ENCODE measurements around the gene ATG16L1. TPM values are rescaled to one million over a fixed set of nuclear protein-coding genes. Genes with fewer than 3 reads are reported as not detected.

The ATG16L1 gene
- total RNA-seq, 5 donors from 2014 or later (not counting 1 experiment from before 2014, with no cell fraction given) = 73.9 to 117 (median 83.4) TPM

DNA sequence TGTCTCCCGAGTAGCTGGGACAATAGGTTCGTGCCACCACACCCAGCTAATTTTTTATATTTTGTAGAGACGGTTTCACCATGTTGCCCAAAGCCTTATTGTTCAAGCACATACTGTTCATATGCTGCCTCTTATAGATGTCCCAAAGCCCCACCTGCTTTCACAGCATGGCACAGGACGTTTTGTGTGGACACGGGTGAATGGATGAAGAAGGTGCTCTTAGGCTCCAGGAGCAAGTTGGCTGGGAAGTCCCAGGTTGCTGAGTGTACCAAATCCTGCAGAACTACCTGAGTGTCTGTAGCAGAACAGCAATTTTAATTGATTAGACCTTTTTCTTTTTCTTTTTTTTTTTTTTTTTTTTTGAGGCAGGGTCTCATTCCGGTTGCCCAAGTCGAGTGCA lies 45.6 kb downstream of the ATG16L1 start:
- peaks cover 3 to 8% (median 4%) of the 10 kb centered on the region in 3 donors for H3K4me1 Mint-ChIP-seq
- ChIA-PET CTCF (interaction anchor here in 1 of 2 donors (0.7 kb wide), 1 partner anchor 43 kb away, joined by 5 read pairs; no protein-coding TSS in a partner anchor), POLR2A (no interaction called here)
- Histone ChIP-seq H3K27ac (ENCODE audit: low read length) (no peak overlapping the region), H3K36me3 (ENCODE audit: control insufficient read depth in 2 of 2, extremely low read depth in 1 of 2, insufficient read depth in 1 of 2, low read length in 1 of 2) (peaks cover 20 to 43% of the 10 kb centered on the region in 2 donors), H3K27me3 (replicated peaks in 1 of 2; ENCODE audit: control insufficient read depth in 2 of 2, extremely low read depth in 1 of 2, insufficient read depth in 2 of 2, low read length in 1 of 2) (no peaks in the 10 kb centered on the region), H3K9me3 (no peaks in the 10 kb centered on the region), H3K4me3 (ENCODE audit: control insufficient read depth in 1 of 2, extremely low read depth in 1 of 2, low read length in 1 of 2) (no peak overlapping the region), H3K4me1 (ENCODE audit: control insufficient read depth in 1 of 2, extremely low read depth in 1 of 2, insufficient read depth in 2 of 2, low read length in 2 of 2) (no peaks in the 10 kb centered on the region)
- no peak overlapping the region for H3K27ac Mint-ChIP-seq
- H3K27me3 Mint-ChIP-seq = no peaks in the 10 kb centered on the region
- H3K9me3 Mint-ChIP-seq = no peaks in the 10 kb centered on the region
- ATAC-seq (replicated peaks in 1 of 4) (no peak), DNase-seq (no peak)
- WGBS (ENCODE audit: insufficient coverage) = 89% methylated on average over 6 of the region's 7 CpGs
- no peak overlapping the region for H3K4me3 Mint-ChIP-seq
- peaks cover 40% of the 10 kb centered on the region for H3K36me3 Mint-ChIP-seq

DNA sequence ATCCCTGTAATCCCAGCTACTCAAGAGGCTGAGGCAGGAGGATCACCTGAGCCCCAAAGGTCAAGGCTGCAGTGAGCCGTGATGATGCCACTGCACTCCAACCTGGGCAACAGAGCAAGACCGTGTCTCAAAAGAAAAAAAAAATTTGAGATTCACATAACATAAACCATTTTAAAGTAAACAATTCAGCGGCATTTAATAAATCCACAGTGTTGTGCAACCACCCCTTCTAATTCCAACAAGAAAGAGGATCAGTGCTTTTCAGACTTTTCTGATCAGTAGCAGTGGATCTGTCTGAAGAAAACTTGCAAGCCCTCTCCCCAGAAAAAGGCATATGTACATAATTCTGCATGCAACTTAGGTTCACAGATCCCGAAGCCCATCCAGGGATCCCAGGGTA lies 48.9 kb downstream of the ATG16L1 start:
- no peaks in the 10 kb centered on the region for H3K9me3 Mint-ChIP-seq
- H3K36me3 Mint-ChIP-seq = peaks cover 8% of the 10 kb centered on the region
- Histone ChIP-seq H3K4me1 (ENCODE audit: control insufficient read depth in 1 of 2, extremely low read depth in 1 of 2, insufficient read depth in 2 of 2, low read length in 2 of 2) (no peaks in the 10 kb centered on the region), H3K4me3 (ENCODE audit: control insufficient read depth in 1 of 2, extremely low read depth in 1 of 2, low read length in 1 of 2) (no peak overlapping the region), H3K27me3 (replicated peaks in 1 of 2; ENCODE audit: control insufficient read depth in 2 of 2, extremely low read depth in 1 of 2, insufficient read depth in 2 of 2, low read length in 1 of 2) (no peaks in the 10 kb centered on the region), H3K9me3 (no peaks in the 10 kb centered on the region), H3K36me3 (ENCODE audit: control insufficient read depth in 2 of 2, extremely low read depth in 1 of 2, insufficient read depth in 1 of 2, low read length in 1 of 2) (peaks cover 0 to 10% of the 10 kb centered on the region in 2 donors), H3K27ac (ENCODE audit: low read length) (no peak overlapping the region)
- ATAC-seq (replicated peaks in 1 of 4) = no peak
- CTCF ChIA-PET = no interaction called here
- no peak for DNase-seq
- 83% methylated on average over 1 of the region's 4 CpGs for WGBS (ENCODE audit: insufficient coverage)
- no peak overlapping the region for H3K4me3 Mint-ChIP-seq
- no peak overlapping the region for H3K27ac Mint-ChIP-seq
- H3K27me3 Mint-ChIP-seq = no peaks in the 10 kb centered on the region
- POLR2A ChIA-PET = no interaction called here
- H3K4me1 Mint-ChIP-seq = peaks cover 0 to 4% (median 3%) of the 10 kb centered on the region in 3 donors

GRCh38 chr2:233301248-233301647 lies 49.8 kb downstream of the ATG16L1 start:
- no peak overlapping the region for H3K27ac Mint-ChIP-seq
- peaks cover 2% of the 10 kb centered on the region for H3K36me3 Mint-ChIP-seq
- H3K4me1 Mint-ChIP-seq = peaks cover 0 to 4% (median 3%) of the 10 kb centered on the region in 3 donors
- H3K4me3 ChIP-seq (ENCODE audit: control insufficient read depth in 1 of 2, extremely low read depth in 1 of 2, low read length in 1 of 2) = no peak overlapping the region
- POLR2A ChIA-PET = no interaction called here
- H3K36me3 ChIP-seq (ENCODE audit: control insufficient read depth in 2 of 2, extremely low read depth in 1 of 2, insufficient read depth in 1 of 2, low read length in 1 of 2) = peaks cover 0 to 2% of the 10 kb centered on the region in 2 donors
- ATAC-seq (replicated peaks in 1 of 4) (no peak), DNase-seq (no peak)
- no CpG with 5 or more reads among the region's 2 CpGs for WGBS (ENCODE audit: insufficient coverage)
- no peaks in the 10 kb centered on the region for H3K27me3 Mint-ChIP-seq
- no peaks in the 10 kb centered on the region for H3K9me3 ChIP-seq
- H3K9me3 Mint-ChIP-seq = no peaks in the 10 kb centered on the region
- H3K4me1 ChIP-seq (ENCODE audit: control insufficient read depth in 1 of 2, extremely low read depth in 1 of 2, insufficient read depth in 2 of 2, low read length in 2 of 2) = no peaks in the 10 kb centered on the region
- no peaks in the 10 kb centered on the region for H3K27me3 ChIP-seq (replicated peaks in 1 of 2; ENCODE audit: control insufficient read depth in 2 of 2, extremely low read depth in 1 of 2, insufficient read depth in 2 of 2, low read length in 1 of 2)
- H3K4me3 Mint-ChIP-seq = no peak overlapping the region
- CTCF ChIA-PET = no interaction called here
- no peak overlapping the region for H3K27ac ChIP-seq (ENCODE audit: low read length)

DNA sequence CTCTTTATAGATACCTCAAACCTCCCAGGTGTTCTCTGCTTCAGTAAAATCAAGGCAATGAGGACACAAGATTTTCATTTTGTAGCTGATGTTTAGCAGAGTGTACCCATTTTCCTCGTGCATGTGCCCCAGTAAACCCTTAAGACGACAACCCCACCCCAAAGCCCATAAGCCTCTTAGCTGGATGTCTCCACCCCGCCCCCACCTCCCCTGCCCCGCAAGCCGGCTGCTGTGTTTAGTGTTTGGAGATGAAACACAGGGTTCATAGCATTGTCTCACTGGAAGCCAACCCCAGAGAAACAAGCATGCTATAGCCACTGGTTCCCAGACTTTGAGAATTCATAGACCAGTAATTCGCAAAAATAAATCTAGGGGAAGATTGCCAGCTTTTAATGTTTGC lies 50.3 kb downstream of the ATG16L1 start:
- H3K27me3 ChIP-seq (replicated peaks in 1 of 2; ENCODE audit: control insufficient read depth in 2 of 2, extremely low read depth in 1 of 2, insufficient read depth in 2 of 2, low read length in 1 of 2) = no peaks in the 10 kb centered on the region
- no peaks in the 10 kb centered on the region for H3K36me3 ChIP-seq (ENCODE audit: control insufficient read depth in 2 of 2, extremely low read depth in 1 of 2, insufficient read depth in 1 of 2, low read length in 1 of 2)
- CTCF ChIA-PET = no interaction called here
- H3K4me3 ChIP-seq (ENCODE audit: control insufficient read depth in 1 of 2, extremely low read depth in 1 of 2, low read length in 1 of 2) = no peak overlapping the region
- H3K4me1 Mint-ChIP-seq = peaks cover 0 to 4% (median 3%) of the 10 kb centered on the region in 3 donors
- H3K9me3 ChIP-seq = no peaks in the 10 kb centered on the region
- POLR2A ChIA-PET = no interaction called here
- H3K36me3 Mint-ChIP-seq = no peaks in the 10 kb centered on the region
- ATAC-seq (replicated peaks in 1 of 4) (no peak), DNase-seq (no peak)
- no peaks in the 10 kb centered on the region for H3K9me3 Mint-ChIP-seq
- H3K27me3 Mint-ChIP-seq = no peaks in the 10 kb centered on the region
- no CpG with 5 or more reads among the region's 6 CpGs for whole genome bisulfite sequencing (ENCODE audit: insufficient coverage)
- H3K27ac ChIP-seq (ENCODE audit: low read length) = no peak overlapping the region
- H3K27ac Mint-ChIP-seq = no peak overlapping the region
- H3K4me1 ChIP-seq (ENCODE audit: control insufficient read depth in 1 of 2, extremely low read depth in 1 of 2, insufficient read depth in 2 of 2, low read length in 2 of 2) = no peaks in the 10 kb centered on the region
- H3K4me3 Mint-ChIP-seq = no peak overlapping the region

DNA sequence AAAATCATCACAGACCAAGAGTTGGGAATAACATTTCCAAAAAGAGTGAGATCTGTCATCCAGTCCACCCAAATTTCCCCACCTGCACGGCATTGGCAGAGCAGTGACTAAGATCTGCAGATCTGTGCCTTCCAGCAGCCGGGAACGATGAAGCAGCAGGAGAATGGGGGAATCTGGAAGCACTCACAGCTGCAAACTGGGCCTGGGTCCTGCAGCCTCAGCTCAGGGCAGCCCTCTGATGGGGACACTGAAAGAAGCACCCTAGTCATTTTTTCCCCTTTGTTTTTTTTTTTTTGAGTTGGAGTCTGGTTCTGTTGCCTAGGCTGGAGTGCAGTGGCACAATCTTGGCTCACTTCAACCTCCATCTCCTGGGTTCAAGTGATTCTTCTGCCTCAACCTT lies 51.8 kb downstream of the ATG16L1 start:
- no peak overlapping the region for H3K27ac Mint-ChIP-seq

DNA sequence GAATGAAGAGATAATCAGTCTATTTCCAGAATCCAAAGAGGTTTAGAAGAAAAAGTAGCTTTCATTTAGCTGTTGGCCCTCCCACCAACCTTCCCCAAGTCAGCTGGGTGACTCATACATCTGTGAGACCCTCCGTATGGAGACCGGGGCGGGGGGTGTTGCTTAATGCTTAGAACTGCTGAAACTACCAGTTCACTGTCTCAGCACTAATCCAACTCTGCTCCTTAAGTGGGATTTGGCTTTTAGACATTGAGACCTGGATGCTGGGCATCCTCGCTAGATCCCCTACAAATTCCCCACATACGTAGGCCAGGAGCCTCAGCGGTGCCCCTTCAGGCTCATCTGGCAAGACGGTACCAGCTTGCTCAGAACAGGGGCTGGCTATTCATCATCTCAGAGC lies 56.1 kb downstream of the ATG16L1 start, which contains the start of gene SAG:
SAG (plus strand) TSS at position 252 of the 400 bp plus-strand sequence. CDS start 1,374 bp downstream, outside the sequence.
- Histone ChIP-seq H3K4me1 (ENCODE audit: control insufficient read depth in 1 of 2, extremely low read depth in 1 of 2, insufficient read depth in 2 of 2, low read length in 2 of 2) (peaks cover 0 to 5% of the 10 kb centered on the region in 2 experiments), H3K36me3 (ENCODE audit: control insufficient read depth in 2 of 2, extremely low read depth in 1 of 2, insufficient read depth in 1 of 2, low read length in 1 of 2) (no peaks in the 10 kb centered on the region), H3K27ac (ENCODE audit: low read length) (no peak within 1 kb of the TSS), H3K27me3 (replicated peaks in 1 of 2; ENCODE audit: control insufficient read depth in 2 of 2, extremely low read depth in 1 of 2, insufficient read depth in 2 of 2, low read length in 1 of 2) (peaks cover 0 to 2% of the 10 kb centered on the region in 2 experiments), H3K9me3 (no peaks in the 10 kb centered on the region), H3K4me3 (ENCODE audit: control insufficient read depth in 1 of 2, extremely low read depth in 1 of 2, low read length in 1 of 2) (no peak within 1 kb of the TSS)
- no peak within 1 kb of the TSS for H3K4me3 Mint-ChIP-seq
- no peak for ATAC-seq (replicated peaks in 1 of 4)
- CTCF ChIA-PET = no interaction called here
- no peaks in the 10 kb centered on the region for H3K36me3 Mint-ChIP-seq
- peaks cover 2 to 6% (median 6%) of the 10 kb centered on the region in 3 donors for H3K4me1 Mint-ChIP-seq
- POLR2A ChIA-PET = no interaction called here
- peak within 1 kb of the TSS in 1 of 2 donors; percentile 16 for H3K27ac Mint-ChIP-seq
- no peaks in the 10 kb centered on the region for H3K27me3 Mint-ChIP-seq
- DNase-seq = no peak
- WGBS (ENCODE audit: insufficient coverage) = 93% methylated on average over 3 of the region's 7 CpGs
- H3K9me3 Mint-ChIP-seq = no peaks in the 10 kb centered on the region

More for the DNA sequence above, 51.8 kb downstream of the ATG16L1 start:
- DNase-seq (no peak), ATAC-seq (replicated peaks in 1 of 4) (no peak)
- POLR2A ChIA-PET = interaction anchor here in 1 of 2 donors (0.6 kb wide), 1 partner anchor 584 kb away, joined by 5 read pairs; no protein-coding TSS in a partner anchor
- Histone ChIP-seq H3K9me3 (no peaks in the 10 kb centered on the region), H3K4me3 (ENCODE audit: control insufficient read depth in 1 of 2, extremely low read depth in 1 of 2, low read length in 1 of 2) (no peak overlapping the region), H3K36me3 (ENCODE audit: control insufficient read depth in 2 of 2, extremely low read depth in 1 of 2, insufficient read depth in 1 of 2, low read length in 1 of 2) (no peaks in the 10 kb centered on the region), H3K27ac (ENCODE audit: low read length) (no peak overlapping the region), H3K4me1 (ENCODE audit: control insufficient read depth in 1 of 2, extremely low read depth in 1 of 2, insufficient read depth in 2 of 2, low read length in 2 of 2) (no peaks in the 10 kb centered on the region), H3K27me3 (replicated peaks in 1 of 2; ENCODE audit: control insufficient read depth in 2 of 2, extremely low read depth in 1 of 2, insufficient read depth in 2 of 2, low read length in 1 of 2) (no peaks in the 10 kb centered on the region)
- peaks cover 0 to 4% (median 3%) of the 10 kb centered on the region in 3 donors for H3K4me1 Mint-ChIP-seq
- no peaks in the 10 kb centered on the region for H3K36me3 Mint-ChIP-seq
- CTCF ChIA-PET = interaction anchor here (0.7 to 1.1 kb wide), 4 partner anchors 9 to 209 kb away, joined by 3 to 4 read pairs (median 3); no protein-coding TSS in a partner anchor
- no peak overlapping the region for H3K4me3 Mint-ChIP-seq
- WGBS (ENCODE audit: insufficient coverage) = 100% methylated on average over 3 of the region's 3 CpGs
- H3K27me3 Mint-ChIP-seq = no peaks in the 10 kb centered on the region
- no peaks in the 10 kb centered on the region for H3K9me3 Mint-ChIP-seq
